ENCODE data around the gene KLRF2.

The KLRF2 gene

DNA sequence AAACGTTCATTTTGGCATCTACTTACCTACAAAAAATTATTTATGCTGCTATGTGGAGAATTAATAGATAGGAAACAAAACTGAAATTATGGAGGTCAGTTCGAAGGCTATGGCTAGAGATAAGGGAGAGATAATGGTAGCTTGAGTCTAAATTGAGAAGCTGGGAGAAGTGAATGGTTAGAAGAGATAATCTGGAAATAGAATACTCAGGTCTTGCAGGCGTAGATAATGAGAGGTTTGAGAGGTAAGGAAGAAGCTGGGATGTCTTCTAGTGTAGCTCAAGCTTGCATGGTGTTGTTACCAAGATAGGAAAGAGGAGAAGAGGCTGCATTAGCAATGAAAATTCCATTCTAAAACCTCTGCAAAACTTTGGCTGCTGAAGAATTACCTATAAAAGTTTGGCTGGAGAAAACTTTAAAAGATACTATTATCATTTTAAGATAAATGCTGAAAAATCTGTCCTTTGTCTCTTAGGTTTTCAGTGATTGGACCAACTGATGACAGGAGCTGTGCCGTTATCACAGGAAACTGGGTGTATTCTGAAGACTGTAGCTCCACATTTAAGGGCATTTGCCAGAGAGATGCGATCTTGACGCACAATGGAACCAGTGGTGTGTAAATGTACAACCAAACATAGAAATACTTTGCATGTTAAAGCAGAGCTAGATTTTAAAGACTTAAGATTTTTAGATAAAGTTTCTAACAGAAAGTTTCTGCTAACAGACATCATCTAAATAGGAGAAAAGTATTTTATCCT is 14.1 kb downstream of the KLRF2 start:
- DNase-seq: no peak

DNA sequence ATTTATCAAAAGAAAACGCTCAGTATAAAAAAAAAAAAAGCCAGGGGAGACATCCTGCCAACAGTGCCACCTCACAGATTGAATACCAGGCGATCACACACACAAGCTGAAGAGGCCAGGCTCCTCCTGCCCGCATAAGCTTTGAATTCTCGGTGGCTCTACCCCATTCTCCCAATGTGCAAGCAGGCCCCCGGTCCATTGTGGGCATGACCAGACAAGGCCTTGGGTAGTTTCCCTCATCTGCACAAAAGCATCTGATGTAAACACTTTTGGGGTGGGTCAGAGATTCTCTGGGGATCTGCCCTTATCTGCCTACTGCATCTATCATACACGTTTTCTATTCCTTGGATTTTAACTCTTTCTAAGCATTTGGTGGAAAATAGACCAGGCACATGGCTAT is 16.2 kb downstream of the KLRF2 start:
- no peak for DNase-seq

DNA sequence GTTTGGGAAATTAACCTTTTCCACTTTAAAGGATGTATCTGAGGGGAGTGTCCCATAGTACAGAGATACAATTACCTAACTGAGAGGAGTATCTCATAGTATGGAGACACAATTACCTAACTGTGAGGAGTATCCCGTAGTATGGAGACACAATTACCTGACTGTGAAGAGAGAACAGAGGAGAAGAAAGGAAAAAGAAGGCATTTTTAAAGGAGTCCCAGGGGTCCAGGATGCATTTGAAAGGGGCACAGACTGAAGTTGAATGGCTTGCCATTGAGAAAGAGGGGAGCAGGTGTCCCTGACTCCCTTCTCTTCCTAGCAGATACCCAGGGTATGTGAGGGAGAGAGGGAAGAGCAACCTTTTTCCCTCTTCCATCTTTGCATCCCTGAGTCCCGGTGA is 17.9 kb downstream of the KLRF2 start:
- no peak for DNase-seq

DNA sequence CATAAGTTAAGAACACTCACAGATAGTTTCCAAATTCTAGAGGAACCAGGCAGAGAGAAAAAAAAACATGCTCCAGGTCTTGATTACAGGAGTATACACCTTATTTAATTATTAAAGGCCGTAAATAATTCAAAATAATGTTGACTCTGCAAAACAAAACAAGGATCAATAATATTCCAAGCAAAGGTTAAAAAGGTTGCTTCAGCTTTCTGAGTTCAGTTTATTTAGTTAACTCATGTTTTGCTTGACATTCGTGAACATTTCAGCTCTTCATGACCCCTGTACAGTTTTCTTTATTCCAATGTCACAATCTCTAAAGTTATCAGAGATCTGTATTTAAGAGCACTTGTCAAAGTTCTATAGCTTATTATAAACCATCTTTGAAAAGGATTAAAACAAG is 19.6 kb downstream of the KLRF2 start:
- DNase-seq: no peak

DNA sequence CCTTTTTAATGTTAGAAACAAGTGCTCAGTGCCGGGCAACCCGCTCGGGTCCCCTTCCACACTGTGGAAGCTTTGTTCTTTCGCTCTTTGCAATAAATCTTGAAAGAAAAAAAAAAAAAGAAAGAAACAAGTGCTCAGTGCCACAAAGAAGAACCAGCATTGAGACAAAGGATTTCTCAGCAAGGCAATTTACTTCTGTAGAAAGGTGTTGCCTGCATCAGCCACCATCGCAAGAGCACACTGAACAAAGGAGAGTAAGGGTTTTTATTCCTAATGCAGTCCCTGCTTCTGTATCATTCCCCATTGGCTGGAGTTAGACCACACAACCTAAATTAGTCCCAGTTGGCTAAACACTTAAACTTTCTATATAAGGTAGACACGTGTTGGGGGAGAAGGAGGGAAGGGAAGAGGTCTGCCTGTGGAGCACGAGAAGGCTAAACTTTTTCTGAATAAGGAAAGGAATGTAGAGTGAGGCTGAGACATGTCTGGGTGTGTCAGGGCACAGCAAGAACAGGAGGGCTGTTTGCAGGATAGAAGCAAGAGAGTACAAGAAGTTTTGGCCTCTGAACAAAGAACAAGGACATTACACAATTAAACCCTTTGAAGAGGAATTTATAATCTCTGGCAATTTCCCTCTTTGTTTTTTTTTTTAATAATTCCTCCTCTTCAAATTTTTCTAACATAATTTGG is 21.4 kb downstream of the KLRF2 start:
- DNase-seq: no peak

DNA sequence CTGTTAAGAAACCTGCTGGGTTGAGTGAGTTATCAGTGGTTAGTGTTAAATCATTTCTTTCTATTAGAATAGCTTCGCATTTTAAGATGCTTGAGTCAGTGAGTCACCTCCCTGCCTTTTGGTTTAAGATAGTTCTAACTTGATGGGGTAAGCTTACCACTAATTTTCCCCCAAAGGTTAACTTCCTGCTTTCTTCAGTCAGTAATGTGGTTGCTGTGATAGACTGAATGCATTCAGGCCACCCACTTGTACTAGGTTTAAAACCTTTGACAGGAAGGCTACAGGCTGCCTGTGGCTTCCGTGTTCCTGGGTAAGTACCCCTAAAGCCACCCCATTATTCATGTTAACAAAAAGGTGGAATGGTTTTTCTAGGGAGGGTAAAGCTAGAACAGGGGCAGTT is 25.6 kb downstream of the KLRF2 start:
- no peak for DNase-seq

DNA sequence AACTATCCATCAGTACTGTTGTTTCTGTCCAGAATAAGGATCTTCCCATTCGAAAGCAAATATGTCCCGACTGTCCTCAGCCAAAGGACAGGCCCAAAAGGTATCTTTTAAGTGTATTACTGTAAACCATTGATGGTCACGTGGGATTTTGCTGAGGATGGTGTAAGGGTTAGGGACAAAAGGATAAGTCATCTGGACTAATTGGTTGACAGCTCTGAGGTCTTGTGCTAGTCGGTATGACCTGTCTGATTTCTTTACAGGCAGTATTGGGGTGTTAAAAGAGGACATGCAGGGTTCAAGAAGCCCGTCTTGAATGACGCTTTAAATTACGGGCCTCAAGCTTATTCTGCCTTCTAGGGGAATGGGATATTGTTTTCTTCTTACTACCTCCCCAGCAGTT is 26.5 kb downstream of the KLRF2 start:
- DNase-seq: no peak

DNA sequence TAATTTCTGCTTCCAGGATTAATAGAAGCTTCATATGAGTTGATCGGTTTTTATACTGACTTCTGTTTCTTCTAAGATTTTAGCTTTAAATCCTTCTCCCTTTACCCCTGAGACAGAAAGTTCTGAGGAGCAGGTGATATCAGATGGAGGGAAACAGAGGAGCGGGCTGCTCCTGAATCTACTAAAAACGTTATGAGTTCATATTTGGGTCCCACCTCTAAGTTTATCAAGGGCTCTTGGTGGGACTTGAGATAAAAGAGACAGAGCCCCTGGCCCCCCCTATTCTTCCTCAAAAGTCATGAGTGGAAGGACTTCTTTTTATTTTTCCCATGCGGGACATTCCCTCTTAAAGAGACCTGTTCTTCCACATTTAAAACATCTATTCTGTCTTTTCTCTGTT is 27.1 kb downstream of the KLRF2 start:
- no peak for DNase-seq

DNA sequence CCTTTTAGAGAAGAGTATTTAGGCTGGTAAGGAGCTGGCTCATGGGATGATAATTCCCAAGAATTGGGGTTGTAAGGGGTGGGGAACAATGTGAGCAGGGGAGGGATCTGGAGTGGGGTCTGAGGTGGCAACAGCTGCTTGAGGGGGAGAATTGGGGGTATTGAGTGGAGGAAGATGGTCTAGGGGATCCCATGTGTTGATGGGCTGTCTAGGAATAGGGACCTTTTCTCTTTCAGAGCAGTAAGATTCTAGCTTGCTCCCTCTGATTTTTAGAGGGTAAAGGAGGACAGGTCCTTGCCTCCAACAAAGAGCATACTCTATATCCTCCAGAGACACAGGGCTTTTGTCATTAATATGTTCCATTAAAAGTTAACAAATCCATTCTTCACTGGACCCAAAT is 28.4 kb downstream of the KLRF2 start:
- DNase-seq: no peak

DNA sequence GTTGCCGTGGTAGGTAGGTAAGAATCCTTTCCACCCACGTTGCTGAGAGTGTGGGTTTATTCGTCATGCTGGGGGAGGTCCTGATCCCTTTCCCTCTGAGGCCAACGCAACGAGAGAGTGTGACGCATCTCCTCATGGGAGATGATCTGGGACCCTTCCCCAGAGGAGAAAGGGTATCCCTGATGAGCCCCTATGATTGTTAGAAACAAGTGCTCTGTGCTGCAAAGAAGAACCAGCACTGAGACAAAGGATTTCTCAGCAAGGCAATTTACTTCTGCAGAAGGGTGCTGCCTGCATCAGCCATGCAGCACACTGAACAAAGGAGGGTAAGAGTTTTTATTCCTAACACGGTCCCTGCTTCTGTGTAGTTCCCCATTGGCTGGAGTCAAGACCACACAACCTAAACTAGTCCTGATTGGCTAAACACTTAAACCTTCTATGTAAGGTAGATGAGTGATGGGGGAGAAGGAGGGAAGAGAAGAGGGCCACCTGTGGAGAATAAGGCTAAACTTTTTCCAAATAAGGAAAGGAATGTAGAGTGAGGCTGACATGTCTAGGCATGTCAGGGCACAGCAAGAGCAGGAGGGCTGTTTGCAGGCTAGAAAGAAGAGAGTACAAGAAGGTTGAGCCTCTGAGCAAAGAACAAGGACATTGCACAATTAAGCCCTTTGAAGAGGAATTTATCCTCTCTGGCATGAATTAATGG is 29.6 kb downstream of the KLRF2 start:
- DNase-seq: no peak

DNA sequence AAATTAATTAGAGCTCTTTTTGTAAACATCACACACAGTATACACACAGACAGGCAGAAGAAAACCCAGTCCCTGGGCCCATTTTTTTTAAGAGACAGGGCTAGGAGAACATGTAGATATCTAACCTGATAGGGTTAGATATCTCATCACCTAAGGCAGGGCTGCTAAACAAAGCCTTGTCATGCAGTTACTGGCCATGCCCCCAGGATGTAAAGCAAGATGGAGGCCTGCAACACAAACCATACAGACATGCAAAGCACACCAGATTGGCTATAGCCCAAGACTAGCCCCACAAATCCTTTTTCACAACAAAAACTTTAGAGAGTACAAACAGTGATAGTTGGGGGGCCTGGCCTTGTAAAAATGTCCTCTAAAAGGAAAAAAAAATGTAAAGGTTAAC is 30.4 kb downstream of the KLRF2 start:
- DNase-seq: no peak

DNA sequence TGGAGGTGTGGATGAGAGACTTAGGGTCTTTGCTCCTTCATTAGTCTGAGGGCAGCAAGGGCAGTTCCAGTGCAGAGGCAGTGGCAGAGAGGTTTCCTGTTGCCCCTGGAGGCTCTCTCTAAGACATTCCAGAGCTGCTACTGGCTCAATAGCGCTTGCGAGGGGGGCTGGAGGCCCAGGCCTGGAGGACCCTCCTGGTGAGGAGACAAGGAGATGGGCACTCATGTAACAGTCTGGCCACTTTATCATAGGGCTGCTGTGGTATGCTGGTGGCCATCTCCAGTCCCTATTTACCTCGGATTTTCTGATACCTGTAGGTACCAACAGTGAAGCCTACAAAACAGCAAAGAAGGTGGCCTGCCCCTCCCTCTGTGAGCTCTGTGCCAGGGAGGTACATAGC is 38.2 kb downstream of the KLRF2 start:
- DNase-seq: no peak

DNA sequence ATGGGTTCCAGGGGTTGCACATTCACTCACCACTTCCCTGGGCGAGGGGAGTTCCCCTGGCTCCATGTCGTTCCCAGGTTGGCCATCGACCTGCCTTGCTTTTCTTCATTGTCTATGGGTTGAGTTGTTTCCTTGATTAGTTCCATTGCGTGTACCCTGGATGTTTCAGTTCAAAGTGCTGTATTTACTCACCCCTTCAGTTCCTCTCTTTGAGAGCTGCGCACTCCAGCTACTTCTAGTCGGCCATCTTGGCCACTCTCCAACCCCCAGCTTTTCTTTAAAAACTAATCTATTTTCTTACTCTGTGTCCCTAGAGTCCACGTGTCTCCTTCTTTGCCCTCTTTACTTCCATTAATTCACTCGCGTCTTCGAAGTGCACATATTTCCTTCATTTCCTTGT is 39.2 kb downstream of the KLRF2 start:
- no peak for DNase-seq

DNA sequence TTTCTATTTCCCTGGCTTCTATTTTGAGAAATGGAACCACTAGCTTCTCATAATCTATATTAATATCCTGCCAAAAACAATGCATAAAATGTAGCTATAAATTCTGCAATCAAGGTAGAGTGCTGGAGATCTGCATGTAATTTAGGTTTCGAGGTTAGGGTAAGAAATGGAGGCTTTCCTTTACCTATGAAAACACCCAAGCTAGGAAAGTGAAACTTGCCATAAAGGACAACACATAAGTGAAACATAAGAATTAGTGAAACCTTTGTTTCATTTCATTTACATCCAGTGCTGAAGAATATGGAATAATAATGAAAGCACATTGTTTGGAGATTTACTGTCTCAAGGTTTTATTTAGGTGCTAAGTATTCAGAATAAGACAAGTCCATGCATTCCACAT is 41.1 kb downstream of the KLRF2 start:
- no peak for DNase-seq

DNA sequence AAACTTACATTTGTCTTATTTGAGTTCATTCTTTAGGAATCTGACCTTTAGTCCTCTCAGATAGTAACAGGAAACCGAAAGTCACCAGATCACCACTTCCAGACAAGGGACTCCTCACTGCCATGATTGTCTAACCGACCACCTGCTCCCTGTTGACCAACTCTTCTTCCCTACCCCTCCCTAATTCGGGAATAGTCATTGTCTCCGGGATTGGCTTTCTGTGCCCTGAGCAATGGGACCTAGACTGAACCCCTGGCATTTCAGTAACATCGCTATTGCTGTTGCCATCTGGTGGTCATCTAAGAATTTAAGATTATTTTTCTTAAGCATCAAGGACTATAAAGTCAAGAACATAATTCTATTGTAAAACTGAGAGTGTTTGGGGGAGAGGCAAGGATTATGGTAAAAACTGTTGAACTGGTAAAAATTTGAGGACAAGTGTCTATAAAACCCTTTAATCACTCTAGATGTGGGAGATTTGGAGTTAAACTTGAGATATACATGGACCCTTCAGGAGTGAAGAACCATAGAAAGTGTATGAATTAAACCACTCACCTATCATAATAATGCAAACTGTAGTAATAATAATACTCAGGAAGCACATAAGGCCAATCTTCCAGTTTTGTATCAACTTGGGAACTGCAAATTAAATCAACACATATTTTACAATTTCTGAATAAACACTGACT is 44.6 kb downstream of the KLRF2 start:
- no peak for DNase-seq

DNA sequence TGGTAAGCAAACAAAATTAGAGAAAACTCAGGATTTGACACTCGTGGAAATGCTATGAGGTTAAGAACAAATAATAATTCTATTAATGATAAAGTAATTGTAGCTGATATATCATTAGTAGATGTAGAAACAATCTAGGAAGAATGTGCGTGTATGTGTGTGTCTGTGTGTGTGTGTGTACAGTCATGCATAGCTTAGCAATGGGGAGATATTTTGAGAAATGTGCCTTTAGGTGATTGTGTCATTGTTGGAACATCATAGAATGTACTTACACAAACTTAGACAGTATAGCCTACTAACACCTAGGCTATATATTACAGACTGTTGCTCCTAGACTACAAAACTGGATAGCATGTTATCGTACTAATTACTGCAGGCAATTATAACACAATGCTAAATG is 45.6 kb downstream of the KLRF2 start:
- no peak for DNase-seq

DNA sequence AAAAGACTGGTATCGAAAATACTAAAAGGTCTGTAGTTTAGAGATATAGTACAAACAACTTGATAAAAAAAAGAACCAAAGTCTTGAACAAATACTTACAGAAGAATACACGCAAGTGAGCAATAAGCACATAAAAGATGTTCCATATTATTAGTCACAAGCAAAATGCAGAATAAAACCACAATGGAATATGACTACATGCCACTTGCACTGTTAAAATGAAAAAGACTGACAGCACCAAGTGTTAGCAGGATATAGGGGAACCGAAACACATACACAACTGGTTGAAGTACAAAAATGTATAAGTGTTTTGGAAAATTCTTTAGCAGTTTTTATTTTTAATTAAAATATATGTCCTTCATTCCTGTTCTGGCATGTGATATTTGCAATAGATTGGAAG is 47.3 kb downstream of the KLRF2 start:
- DNase-seq: no peak

DNA sequence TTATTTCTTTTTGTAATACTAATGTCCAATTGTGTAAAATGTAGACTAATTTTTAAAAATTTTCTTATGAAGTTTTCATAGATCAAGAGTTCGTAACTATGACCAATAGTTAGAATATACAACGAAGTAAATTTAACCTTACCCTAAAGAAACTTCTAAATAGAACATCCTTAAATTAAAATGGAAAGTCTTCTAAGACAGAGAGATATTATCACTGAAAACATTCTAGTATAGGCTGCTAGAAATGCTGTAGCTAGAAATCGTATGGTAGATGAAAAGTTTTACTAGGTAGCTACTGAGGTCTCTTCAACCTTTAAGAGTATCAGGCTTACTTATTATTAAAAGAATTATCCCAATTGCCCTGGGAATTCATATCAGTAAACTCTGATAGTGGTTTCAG is 50.0 kb downstream of the KLRF2 start:
- no peak for DNase-seq

DNA sequence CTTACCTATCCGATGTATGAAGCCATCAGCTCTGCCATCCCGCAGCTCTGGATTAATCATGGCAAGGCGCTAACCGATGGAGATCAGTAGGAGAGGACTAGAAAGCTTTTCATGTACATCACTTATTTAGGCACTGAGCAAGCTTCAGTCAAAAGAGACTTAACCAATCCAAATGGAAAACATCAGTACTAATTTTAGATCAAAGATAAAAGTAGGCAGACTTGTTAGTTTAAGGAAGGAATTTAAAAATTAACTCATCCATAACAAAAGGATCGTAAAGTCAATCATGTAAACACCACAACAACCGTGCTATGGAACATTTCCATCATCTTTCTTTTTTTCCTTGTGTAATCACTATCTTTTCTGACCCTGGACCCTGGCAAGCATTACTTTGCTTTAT is 51.0 kb downstream of the KLRF2 start, which contains the start of gene CLEC2A:
CLEC2A (minus strand) TSS at position 101 of the 400 bp plus-strand sequence; CDS start at position 60, 41 bp downstream.
- DNase-seq: no peak

DNA sequence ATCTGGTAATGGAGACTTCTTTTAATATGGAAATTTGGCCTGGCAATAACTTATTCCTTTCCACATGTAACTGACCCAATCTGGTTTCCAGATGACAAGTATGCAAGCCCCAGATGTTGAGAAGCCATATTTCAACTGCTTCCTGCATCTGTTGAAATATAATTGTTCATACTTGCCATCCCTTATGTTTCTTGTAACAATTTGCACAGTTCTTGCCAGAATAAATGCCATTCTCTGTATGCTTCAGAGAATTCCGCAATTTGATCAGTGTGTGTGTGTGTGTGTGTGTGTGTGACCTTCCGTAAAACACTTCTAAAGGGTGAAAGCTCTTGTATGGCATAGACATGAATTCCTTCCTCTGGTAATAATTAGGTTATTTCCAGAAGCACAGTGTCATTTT is 52.7 kb downstream of the KLRF2 start:
- no peak for DNase-seq

DNA sequence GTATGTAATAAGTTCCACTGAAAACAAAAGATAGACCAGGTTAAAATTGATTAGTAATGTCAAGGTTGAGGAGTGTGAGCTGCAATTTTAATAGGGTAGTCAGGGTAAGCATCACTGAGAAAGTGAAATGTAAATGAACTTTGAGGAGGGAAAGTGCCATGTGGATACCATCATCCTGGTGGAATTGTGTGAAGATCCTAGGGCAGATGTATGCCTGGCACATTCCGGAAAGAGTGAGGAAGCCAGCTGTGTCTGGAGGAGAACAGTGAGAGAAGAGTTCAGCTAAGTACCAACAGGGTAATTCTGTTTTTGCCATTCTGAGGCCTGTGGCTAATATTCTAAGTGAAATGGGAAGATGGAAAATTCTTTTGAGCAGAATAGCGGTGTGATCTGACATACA is 53.7 kb downstream of the KLRF2 start:
- no peak for DNase-seq

DNA sequence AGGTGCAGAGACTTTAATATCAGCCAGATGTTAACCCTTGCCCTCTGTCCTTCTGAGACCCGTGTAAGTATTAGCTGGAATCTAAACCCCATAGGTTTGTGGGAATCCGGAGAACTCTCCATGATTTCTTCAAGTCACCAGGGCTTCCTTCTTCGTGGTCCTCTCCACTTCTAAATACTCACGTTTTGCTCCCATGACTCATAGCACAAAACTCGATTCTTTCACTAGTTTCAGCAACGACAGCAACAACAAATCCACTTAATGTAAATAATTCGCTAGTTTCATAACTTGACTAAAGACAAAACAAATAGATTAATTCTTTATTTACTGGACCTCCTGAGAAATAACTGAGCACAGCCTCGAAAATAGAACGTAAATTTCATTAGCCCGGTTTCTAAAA is 55.3 kb downstream of the KLRF2 start:
- DNase-seq: no peak

DNA sequence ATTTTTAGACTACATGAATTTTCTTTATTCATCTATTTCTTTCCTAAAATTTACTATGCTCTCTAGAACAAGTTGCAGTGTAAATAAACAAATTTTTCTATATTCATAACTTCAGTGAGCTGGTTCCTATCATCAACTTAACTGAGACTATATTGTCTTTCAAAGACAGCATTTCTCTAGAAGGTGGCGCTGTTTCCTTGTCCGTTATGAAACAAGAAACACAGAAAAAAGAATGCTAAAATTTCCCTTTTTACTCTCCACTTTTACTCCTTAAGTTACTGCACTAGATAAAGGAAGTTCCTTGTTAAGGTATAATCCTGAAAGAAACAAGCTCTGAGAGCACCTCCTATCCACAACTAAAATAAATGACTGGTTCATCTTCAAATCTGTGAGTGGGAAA is 59.1 kb downstream of the KLRF2 start:
- no peak for DNase-seq

DNA sequence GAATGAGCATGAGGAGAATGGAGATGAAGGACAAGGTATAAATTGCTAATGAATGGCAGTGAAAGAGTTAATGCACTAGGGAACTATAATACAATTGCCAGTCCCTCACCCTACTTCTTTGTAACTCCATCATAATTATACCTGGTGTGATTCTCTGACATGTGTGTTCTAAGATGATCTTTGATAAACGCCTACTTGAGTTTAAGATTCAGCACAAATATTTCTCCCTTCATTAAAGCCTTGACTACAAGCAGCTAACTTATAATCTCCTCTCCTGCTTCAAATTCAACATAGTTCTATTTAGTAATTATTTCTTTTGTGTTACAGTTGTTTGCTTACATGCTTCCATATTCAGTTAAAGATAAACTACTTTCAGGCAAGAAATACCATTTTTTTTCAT is 60.5 kb downstream of the KLRF2 start:
- DNase-seq: no peak
